LNCaP clone FGC (cell line): ENCODE data around the gene BATF2.

Experiments used
- DNase-seq: peaks from one replicate; pipeline ENCODE4 v3.0.0-alpha.2; 2011; ENCODE audit warnings: low read depth
- H3K4me3 ChIP-seq: 2 replicates; pipeline ENCODE4 v1.5.1; 2011; ENCODE audit warnings: mild to moderate bottlenecking, low read depth, low read length, control low read depth
- CTCF ChIP-seq: IDR thresholded peaks from 2 replicates; pipeline ENCODE4 v1.5.1; 2012; ENCODE audit warnings: mild to moderate bottlenecking; ENCODE audit not compliant: control insufficient read depth, insufficient read depth; ENCODE audit errors: extremely low read depth

BATF2 gene

GRCh38 chr11:64996710-64997380 lies at the start of gene BATF2:
BATF2 (minus strand) TSS chr11:64996971; CDS start chr11:64996914, 57 bp downstream.
- no peak within 1 kb of the TSS for H3K4me3 ChIP-seq
- TF ChIP-seq CTCF: peak; percentile 26; the same call in 1 of the 2 replicates
- no peak for DNase-seq

- DNase-seq: no peak
- no peak for TF ChIP-seq CTCF
Measured at GRCh38 chr11:65045728-65046127, 49.0 kb upstream of the BATF2 start.

GRCh38 chr11:65045061-65045460 lies 48.3 kb upstream of the BATF2 start:
- DNase-seq: no peak
- H3K4me3 ChIP-seq: no peak overlapping the region
- TF ChIP-seq CTCF: no peak

More at GRCh38 chr11:65045728-65046127, 49.0 kb upstream of the BATF2 start:
- H3K4me3 ChIP-seq: no peak overlapping the region

- peak; percentile 13 for DNase-seq
- TF ChIP-seq CTCF: no peak
Measured at GRCh38 chr11:65043881-65044501, 47.2 kb upstream of the BATF2 start.

GRCh38 chr11:65042891-65043290 lies 46.1 kb upstream of the BATF2 start:
- no peak for DNase-seq
- H3K4me3 ChIP-seq: no peak overlapping the region
- no peak for TF ChIP-seq CTCF

More at GRCh38 chr11:65043881-65044501, 47.2 kb upstream of the BATF2 start:
- H3K4me3 ChIP-seq: no peak overlapping the region

GRCh38 chr11:65040847-65041622 lies 44.3 kb upstream of the BATF2 start, which contains the start of gene SAC3D1:
SAC3D1 (plus strand) TSS chr11:65041210; CDS start chr11:65041293, 83 bp downstream.
- peak within 1 kb of the TSS; percentile 85 for H3K4me3 ChIP-seq
- TF ChIP-seq CTCF: no peak

More at GRCh38 chr11:65040847-65041622, 44.3 kb upstream of the BATF2 start, which contains the start of gene SAC3D1:
- DNase-seq: peak; percentile 90
